Astrocyte (in vitro differentiated cells and primary cell): ENCODE results near the gene PTCD2. TPM values are rescaled to one million over a fixed set of nuclear protein-coding genes. Genes with fewer than 3 reads are reported as not detected.

Source experiments
- DNase-seq: peaks from one replicate; pipeline ENCODE4 v3.0.0-alpha.2; 2010; ENCODE audit warnings: low read depth
- FAIRE-seq: peaks from 2 replicates; lab custom pipeline; 2011; peaks lifted over from hg19 to GRCh38; lab: Jason Lieb, UNC
- H2AFZ ChIP-seq: 2 replicates; pipeline ENCODE4 v1.6.0; 2012; ENCODE audit warnings: low read depth, low read length, inconsistent platforms
- H3K27ac ChIP-seq: 2 replicates; pipeline ENCODE4 v1.5.1; 2011; ENCODE audit warnings: low read depth, low read length, inconsistent platforms
- H3K27me3 ChIP-seq: 2 replicates; pipeline ENCODE4 v1.6.0; 2011; ENCODE audit warnings: low read length, inconsistent platforms; ENCODE audit not compliant: insufficient read depth
- H3K36me3 ChIP-seq: 2 replicates; pipeline ENCODE4 v1.5.1; 2011; ENCODE audit warnings: low read length, inconsistent platforms; ENCODE audit not compliant: insufficient read depth
- H3K4me1 ChIP-seq: 2 replicates; pipeline ENCODE4 v1.5.1; 2011; ENCODE audit warnings: low read length, inconsistent platforms; ENCODE audit not compliant: insufficient read depth
- H3K4me2 ChIP-seq: 2 replicates; pipeline ENCODE4 v1.6.0; 2012; ENCODE audit warnings: low read length, inconsistent platforms
- H3K4me3 ChIP-seq: 2 replicates; pipeline ENCODE4 v1.5.1; 2011; ENCODE audit warnings: low read depth, mild to moderate bottlenecking, low read length, inconsistent platforms; ENCODE audit not compliant: insufficient read depth
- H3K79me2 ChIP-seq: 2 replicates; pipeline ENCODE4 v1.6.0; 2012; ENCODE audit warnings: mild to moderate bottlenecking, low read length, inconsistent platforms; ENCODE audit not compliant: insufficient read depth
- H3K9ac ChIP-seq: 2 replicates; pipeline ENCODE4 v1.6.0; 2012; ENCODE audit warnings: mild to moderate bottlenecking, low read length, inconsistent platforms
- H3K9me3 ChIP-seq: 2 replicates; pipeline ENCODE4 v1.5.1; 2012; ENCODE audit warnings: low read depth, mild to moderate bottlenecking, low read length, inconsistent platforms; ENCODE audit not compliant: insufficient read depth
- H4K20me1 ChIP-seq: 2 replicates; pipeline ENCODE4 v1.6.0; 2012; ENCODE audit warnings: low read length, inconsistent platforms; ENCODE audit not compliant: insufficient read depth
- H3K27ac Mint-ChIP-seq: one replicate; pipeline ENCODE4 v1.8.0; 2021; ENCODE audit warnings: mild to moderate bottlenecking, mixed read lengths; ENCODE audit not compliant: unreplicated experiment
- H3K27me3 Mint-ChIP-seq: one replicate; pipeline ENCODE4 v1.8.0; 2021; ENCODE audit warnings: low read depth, mixed read lengths; ENCODE audit not compliant: unreplicated experiment
- H3K36me3 Mint-ChIP-seq: one replicate; pipeline ENCODE4 v1.8.0; 2021; ENCODE audit warnings: low read depth, mixed read lengths; ENCODE audit not compliant: unreplicated experiment
- H3K4me1 Mint-ChIP-seq: one replicate; pipeline ENCODE4 v1.8.0; 2021; ENCODE audit warnings: low read depth, mixed read lengths; ENCODE audit not compliant: unreplicated experiment
- H3K4me3 Mint-ChIP-seq: one replicate; pipeline ENCODE4 v1.8.0; 2021; ENCODE audit warnings: mild to moderate bottlenecking, moderate library complexity, mixed read lengths; ENCODE audit not compliant: unreplicated experiment
- H3K9me3 Mint-ChIP-seq: one replicate; pipeline ENCODE4 v1.8.0; 2021; ENCODE audit warnings: mild to moderate bottlenecking, mixed read lengths; ENCODE audit not compliant: unreplicated experiment
- EZH2 ChIP-seq: IDR thresholded peaks from 2 replicates; pipeline ENCODE4 v1.6.1; 2012; ENCODE audit warnings: mild to moderate bottlenecking, low read length, inconsistent platforms; ENCODE audit not compliant: insufficient read depth
- total RNA-seq: library from RNA; stranded (reverse); gene quantifications from 2 replicates; pipeline ENCODE4 v1.2.1, GENCODE V29; 2021
- TF ChIP-seq, protein P1 (sequence below): IDR thresholded peaks from 2 replicates; pipeline ENCODE4 v1.5.1; 2011; ENCODE audit warnings: low read depth, mild to moderate bottlenecking, inconsistent platforms, low read length, moderate library complexity; ENCODE audit not compliant: insufficient read depth

Gene PTCD2
- total RNA-seq, 1 donor from 2014 or later, result 11.4 TPM

DNA sequence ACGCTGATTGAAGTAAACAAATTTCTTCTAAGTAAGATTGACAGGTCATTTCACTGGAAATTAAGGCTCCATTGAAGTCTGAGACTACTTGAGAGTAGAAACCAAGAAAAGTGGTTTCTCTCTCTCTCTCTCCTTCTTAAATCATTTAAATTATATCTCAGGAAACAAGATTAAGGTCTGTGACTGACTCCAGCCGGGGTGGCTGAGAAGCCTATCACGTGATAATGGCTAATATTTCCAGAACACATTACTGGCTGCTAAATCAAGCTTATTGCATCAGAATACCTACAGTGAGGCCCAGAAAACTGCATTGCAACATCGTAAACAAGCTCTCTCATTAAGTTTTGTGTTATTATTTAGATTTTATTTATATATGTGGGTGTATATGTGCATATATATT is 88.4 kb downstream of the PTCD2 start:
- no peak for TF ChIP-seq EZH2
- TF ChIP-seq, protein P1, sequence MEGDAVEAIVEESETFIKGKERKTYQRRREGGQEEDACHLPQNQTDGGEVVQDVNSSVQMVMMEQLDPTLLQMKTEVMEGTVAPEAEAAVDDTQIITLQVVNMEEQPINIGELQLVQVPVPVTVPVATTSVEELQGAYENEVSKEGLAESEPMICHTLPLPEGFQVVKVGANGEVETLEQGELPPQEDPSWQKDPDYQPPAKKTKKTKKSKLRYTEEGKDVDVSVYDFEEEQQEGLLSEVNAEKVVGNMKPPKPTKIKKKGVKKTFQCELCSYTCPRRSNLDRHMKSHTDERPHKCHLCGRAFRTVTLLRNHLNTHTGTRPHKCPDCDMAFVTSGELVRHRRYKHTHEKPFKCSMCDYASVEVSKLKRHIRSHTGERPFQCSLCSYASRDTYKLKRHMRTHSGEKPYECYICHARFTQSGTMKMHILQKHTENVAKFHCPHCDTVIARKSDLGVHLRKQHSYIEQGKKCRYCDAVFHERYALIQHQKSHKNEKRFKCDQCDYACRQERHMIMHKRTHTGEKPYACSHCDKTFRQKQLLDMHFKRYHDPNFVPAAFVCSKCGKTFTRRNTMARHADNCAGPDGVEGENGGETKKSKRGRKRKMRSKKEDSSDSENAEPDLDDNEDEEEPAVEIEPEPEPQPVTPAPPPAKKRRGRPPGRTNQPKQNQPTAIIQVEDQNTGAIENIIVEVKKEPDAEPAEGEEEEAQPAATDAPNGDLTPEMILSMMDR, result no peak
- no peak overlapping the region for H2AFZ ChIP-seq
- H3K36me3 ChIP-seq, result no peaks in the 10 kb centered on the region
- H3K27ac ChIP-seq, result no peak overlapping the region
- peaks cover 10% of the 10 kb centered on the region for H3K4me1 ChIP-seq
- Mint-ChIP-seq H3K9me3 (no peaks in the 10 kb centered on the region), H3K4me3 (no peak overlapping the region), H3K36me3 (no peaks in the 10 kb centered on the region), H3K4me1 (peaks cover 5% of the 10 kb centered on the region), H3K27me3 (no peaks in the 10 kb centered on the region), H3K27ac (no peak overlapping the region)
- no peak overlapping the region for H3K9ac ChIP-seq
- no peak overlapping the region for H3K4me3 ChIP-seq
- H4K20me1 ChIP-seq, result no peaks in the 10 kb centered on the region
- H3K9me3 ChIP-seq, result no peaks in the 10 kb centered on the region
- FAIRE-seq (no peak), DNase-seq (no peak)
- no peaks in the 10 kb centered on the region for H3K27me3 ChIP-seq
- H3K79me2 ChIP-seq, result no peaks in the 10 kb centered on the region
- H3K4me2 ChIP-seq, result no peak overlapping the region

DNA sequence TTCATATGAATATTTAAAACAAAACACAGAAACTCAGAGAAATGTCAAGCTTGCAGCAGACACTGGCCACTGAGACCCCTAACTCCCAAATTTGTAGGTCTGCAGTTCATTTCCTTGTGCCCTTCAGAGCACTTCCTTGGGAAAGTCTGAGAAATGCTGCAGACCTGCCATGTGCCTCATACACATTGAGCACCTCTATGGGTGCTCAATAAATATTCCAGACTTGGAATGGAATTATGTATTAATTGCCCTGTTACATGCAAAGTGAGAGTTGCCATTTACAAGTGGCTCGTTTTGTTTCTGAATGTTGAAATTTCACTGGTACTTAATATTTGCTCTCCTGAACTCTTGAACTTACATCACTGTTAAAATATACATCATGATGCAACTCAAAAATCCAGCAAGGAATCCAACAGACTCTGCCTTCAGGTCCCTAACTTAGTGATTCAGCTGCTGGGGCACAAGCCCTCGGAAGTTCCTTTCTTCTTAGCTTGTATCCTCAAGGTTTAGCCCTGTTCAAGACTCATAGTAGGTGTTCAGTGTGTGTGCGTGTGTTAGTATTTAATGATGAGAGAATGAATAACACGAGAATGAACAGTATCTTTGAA is 90.6 kb downstream of the PTCD2 start:
- no peaks in the 10 kb centered on the region for H3K27me3 ChIP-seq
- no peak overlapping the region for H3K9ac ChIP-seq
- no peaks in the 10 kb centered on the region for H3K36me3 ChIP-seq
- no peaks in the 10 kb centered on the region for H4K20me1 ChIP-seq
- H3K4me3 Mint-ChIP-seq, result no peak overlapping the region
- no peaks in the 10 kb centered on the region for H3K9me3 Mint-ChIP-seq
- no peak overlapping the region for H3K27ac ChIP-seq
- peaks cover 10% of the 10 kb centered on the region for H3K4me1 ChIP-seq
- no peaks in the 10 kb centered on the region for H3K79me2 ChIP-seq
- TF ChIP-seq, protein P1, result no peak
- TF ChIP-seq EZH2, result no peak
- H3K4me1 Mint-ChIP-seq, result peaks cover 5% of the 10 kb centered on the region
- no peaks in the 10 kb centered on the region for H3K9me3 ChIP-seq
- H3K36me3 Mint-ChIP-seq, result no peaks in the 10 kb centered on the region
- FAIRE-seq, result peak; percentile 65
- no peak overlapping the region for H3K27ac Mint-ChIP-seq
- H3K4me2 ChIP-seq, result no peak overlapping the region
- DNase-seq, result no peak
- no peaks in the 10 kb centered on the region for H3K27me3 Mint-ChIP-seq
- H3K4me3 ChIP-seq, result no peak overlapping the region
- H2AFZ ChIP-seq, result no peak overlapping the region

DNA sequence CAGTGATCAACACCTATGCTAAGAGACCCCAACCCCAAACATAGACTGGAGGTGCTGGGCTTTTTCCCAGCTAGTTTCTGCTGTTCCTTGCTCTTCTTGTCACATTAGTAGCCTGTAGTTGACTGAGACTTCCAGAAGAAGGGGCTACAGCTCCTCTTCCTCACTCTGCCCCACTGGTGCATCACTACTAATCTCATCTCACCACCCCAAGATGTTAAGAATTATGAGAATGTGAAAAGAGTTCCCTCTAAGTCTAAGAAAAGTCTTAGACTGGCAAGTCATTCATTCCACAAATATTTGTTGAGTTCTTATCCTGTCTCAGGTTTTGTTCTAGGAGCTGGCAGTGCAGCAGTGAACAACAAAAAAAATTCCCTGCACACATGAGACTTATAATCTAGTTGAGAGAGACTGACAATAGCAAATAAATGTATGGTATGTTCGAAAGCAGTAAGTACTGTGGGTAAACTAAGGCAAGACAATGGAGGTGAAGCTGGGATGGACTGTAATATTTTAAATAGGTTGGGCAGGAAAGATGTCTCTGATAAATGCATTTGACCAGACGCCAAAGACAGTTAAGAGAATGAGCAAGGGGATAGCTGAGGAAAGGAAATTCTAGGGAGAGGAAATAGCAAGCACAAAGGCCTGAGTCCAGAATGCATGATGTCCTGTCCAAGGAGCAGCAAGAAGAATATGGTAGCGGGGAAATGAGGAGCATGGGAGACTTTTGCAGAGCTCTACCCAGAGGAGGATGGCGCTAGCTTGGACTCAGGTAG is 92.3 kb downstream of the PTCD2 start:
- Mint-ChIP-seq H3K36me3 (no peaks in the 10 kb centered on the region), H3K4me3 (no peak overlapping the region), H3K9me3 (peaks cover 4% of the 10 kb centered on the region), H3K27ac (no peak overlapping the region), H3K27me3 (no peaks in the 10 kb centered on the region), H3K4me1 (peaks cover 4% of the 10 kb centered on the region)
- H3K9ac ChIP-seq, result peak overlapping the region; percentile 4
- no peak overlapping the region for H3K4me3 ChIP-seq
- no peaks in the 10 kb centered on the region for H3K79me2 ChIP-seq
- H3K9me3 ChIP-seq, result no peaks in the 10 kb centered on the region
- no peaks in the 10 kb centered on the region for H3K27me3 ChIP-seq
- TF ChIP-seq, protein P1, result peak; percentile 24
- TF ChIP-seq EZH2, result no peak
- peaks cover 10% of the 10 kb centered on the region for H3K4me1 ChIP-seq
- H2AFZ ChIP-seq, result no peak overlapping the region
- H3K4me2 ChIP-seq, result peak overlapping the region; percentile 9
- FAIRE-seq (peak; percentile 95), DNase-seq (peak; percentile 68)
- no peaks in the 10 kb centered on the region for H3K36me3 ChIP-seq
- peak overlapping the region; percentile 28 for H3K27ac ChIP-seq
- no peaks in the 10 kb centered on the region for H4K20me1 ChIP-seq
